HG02884 (cell line): ENCODE data around the gene CERK.
"Not testable (repeated sequence)": the region's sequence is repeated elsewhere in the genome, so short reads cannot be mapped to it uniquely, and the experiment has no call there.

Experiments used
- ATAC-seq: cut with Tn5 transposase; IDR thresholded peaks from one replicate; pipeline ENCODE4 v1.9.1; 2021; ENCODE audit warnings: mild to moderate bottlenecking, moderate library complexity; ENCODE audit not compliant: unreplicated experiment

Gene CERK

GRCh38 chr22:46650078-46650810, 87.8 kb downstream of the CERK start:
- ATAC-seq = no peak

- ATAC-seq = no peak
These were observed 88.6 kb downstream of the CERK start for GRCh38 chr22:46649141-46650077.

GRCh38 chr22:46648225-46648820, 89.7 kb downstream of the CERK start:
- ATAC-seq = not testable (repeated sequence)

- ATAC-seq = no peak
These were observed 91.4 kb downstream of the CERK start for GRCh38 chr22:46646531-46647215.

GRCh38 chr22:46642840-46643480, 95.1 kb downstream of the CERK start:
- ATAC-seq = not testable (repeated sequence)

- ATAC-seq = no peak
These were observed 96.2 kb downstream of the CERK start for GRCh38 chr22:46641811-46642266.

- no peak for ATAC-seq
These were observed 97.6 kb downstream of the CERK start for GRCh38 chr22:46640293-46641055.

- no peak for ATAC-seq
These were observed 98.2 kb downstream of the CERK start for GRCh38 chr22:46639843-46640242.

- no peak for ATAC-seq
These were observed 99.2 kb downstream of the CERK start for GRCh38 chr22:46638601-46639431.

- no peak for ATAC-seq
These were observed 100.1 kb downstream of the CERK start for GRCh38 chr22:46637711-46638600.

- no peak for ATAC-seq
These were observed 101.6 kb downstream of the CERK start for GRCh38 chr22:46636221-46637002.

- no peak for ATAC-seq
These were observed 102.3 kb downstream of the CERK start for GRCh38 chr22:46635756-46636155.

- ATAC-seq = not testable (repeated sequence)
These were observed 102.9 kb downstream of the CERK start for GRCh38 chr22:46634973-46635685.
